ENCODE measurements around the gene NOTCH1.

GRCh38 chr9:136504512-136505348 lies 41.1 kb downstream of the NOTCH1 start:
- no peak for TF ChIP-seq CTCF (conservative IDR thresholded peaks at IDR 0.05)
- TF ChIP-seq ZFX (IDR thresholded peaks at IDR 0.05), result no peak

Measured in C4-2B (cell line).